Neutrophil (primary cell): ENCODE measurements around the gene TEC.

Experiments used
- H3K27ac ChIP-seq: fragments of 200-600 bp; sonication (generic); 2 replicates; pipeline ENCODE4 v1.5.1; 2016; ENCODE audit warnings: mild to moderate bottlenecking, moderate library complexity
- H3K27me3 ChIP-seq: fragments of 200-600 bp; sonication (generic); 2 replicates; pipeline ENCODE4 v1.6.0; 2016; ENCODE audit warnings: mild to moderate bottlenecking
- H3K36me3 ChIP-seq: fragments of 200-600 bp; sonication (generic); 2 replicates; pipeline ENCODE4 v1.5.1; 2017
- H3K4me1 ChIP-seq, 2 experiments: fragments of 200-600 bp in 1 of 2; sonication (generic) in 1 of 2; 1 replicate in 1 of 2; 2 replicates in 1 of 2; pipeline versions ENCODE4 v1.5.1 to v1.6.1; 2013 to 2016; ENCODE audit warnings: low read depth in 1 of 2, low read length in 1 of 2, mild to moderate bottlenecking in 1 of 2, moderate library complexity in 1 of 2; ENCODE audit not compliant: control insufficient read depth in 1 of 2, insufficient read depth in 1 of 2
- H3K4me3 ChIP-seq, 2 experiments: fragments of 200-600 bp in 1 of 2; sonication (generic) in 1 of 2; 1 replicate in 1 of 2; 2 replicates in 1 of 2; pipeline ENCODE4 v1.5.1; 2013 to 2016; ENCODE audit warnings: low read depth in 1 of 2, low read length in 1 of 2, mild to moderate bottlenecking in 1 of 2, moderate library complexity in 1 of 2
- H3K9me3 ChIP-seq: fragments of 200-600 bp; sonication (generic); 2 replicates; pipeline ENCODE4 v1.5.1; 2016
- CTCF ChIP-seq: fragments of 200-600 bp; sonication (generic); IDR thresholded peaks from 2 replicates; pipeline ENCODE4 v1.5.1; 2016; ENCODE audit warnings: antibody characterized with exemption

TEC gene

GRCh38 chr4:48139691-48140090 lies 129.9 kb downstream of the TEC start:
- H3K27ac ChIP-seq, result no peak overlapping the region
- H3K9me3 ChIP-seq, result no peaks in the 10 kb centered on the region
- H3K4me3 ChIP-seq, result no peak overlapping the region
- TF ChIP-seq CTCF, result no peak
- H3K36me3 ChIP-seq, result peaks cover 70% of the 10 kb centered on the region
- no peaks in the 10 kb centered on the region for H3K27me3 ChIP-seq
- H3K4me1 ChIP-seq, result no peaks in the 10 kb centered on the region

DNA sequence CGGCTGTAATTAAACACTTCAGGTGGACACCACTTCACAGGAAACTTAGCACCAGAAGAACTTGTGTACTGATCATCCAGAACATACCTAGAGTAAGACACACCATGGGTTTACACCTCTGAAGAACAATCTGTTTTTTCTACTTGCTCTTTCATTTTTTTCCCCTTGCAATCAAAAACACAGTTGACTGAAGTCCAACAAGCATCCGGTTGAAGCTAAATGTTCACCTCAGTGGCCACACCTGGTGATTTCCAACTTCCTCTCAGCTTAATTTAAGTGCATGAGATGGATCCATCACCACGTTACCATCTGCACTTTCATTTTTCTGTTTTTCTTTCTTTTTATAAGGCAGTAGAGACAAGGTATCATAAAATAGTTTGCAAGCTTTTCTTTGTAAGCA lies 130.7 kb downstream of the TEC start:
- no peaks in the 10 kb centered on the region for H3K9me3 ChIP-seq
- H3K4me1 ChIP-seq, result no peaks in the 10 kb centered on the region
- H3K27me3 ChIP-seq, result no peaks in the 10 kb centered on the region
- TF ChIP-seq CTCF, result no peak
- H3K27ac ChIP-seq, result no peak overlapping the region
- H3K4me3 ChIP-seq, result no peak overlapping the region
- peaks cover 71% of the 10 kb centered on the region for H3K36me3 ChIP-seq

DNA sequence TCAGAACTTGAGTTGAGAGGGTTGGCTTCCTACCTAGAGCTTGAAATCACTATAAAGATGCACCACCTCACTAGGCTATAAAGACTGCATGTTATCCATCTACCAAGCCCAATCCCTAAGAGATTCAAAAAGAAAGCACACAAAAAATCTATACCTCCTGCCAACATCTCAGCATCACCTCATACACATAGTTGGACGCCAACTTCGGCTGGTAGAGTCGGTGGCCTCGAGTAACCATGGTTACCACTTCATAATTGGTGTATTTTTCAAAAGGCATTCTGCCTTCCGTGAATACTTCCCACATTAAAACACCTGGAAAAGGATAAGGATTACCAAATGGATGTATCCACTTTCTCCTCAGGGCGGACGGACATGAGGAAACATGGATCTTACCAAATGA lies 131.1 kb downstream of the TEC start:
- TF ChIP-seq CTCF, result no peak
- Histone ChIP-seq H3K27me3 (no peaks in the 10 kb centered on the region), H3K4me3 (no peak overlapping the region), H3K36me3 (peaks cover 67% of the 10 kb centered on the region), H3K27ac (no peak overlapping the region), H3K9me3 (no peaks in the 10 kb centered on the region), H3K4me1 (no peaks in the 10 kb centered on the region)

DNA sequence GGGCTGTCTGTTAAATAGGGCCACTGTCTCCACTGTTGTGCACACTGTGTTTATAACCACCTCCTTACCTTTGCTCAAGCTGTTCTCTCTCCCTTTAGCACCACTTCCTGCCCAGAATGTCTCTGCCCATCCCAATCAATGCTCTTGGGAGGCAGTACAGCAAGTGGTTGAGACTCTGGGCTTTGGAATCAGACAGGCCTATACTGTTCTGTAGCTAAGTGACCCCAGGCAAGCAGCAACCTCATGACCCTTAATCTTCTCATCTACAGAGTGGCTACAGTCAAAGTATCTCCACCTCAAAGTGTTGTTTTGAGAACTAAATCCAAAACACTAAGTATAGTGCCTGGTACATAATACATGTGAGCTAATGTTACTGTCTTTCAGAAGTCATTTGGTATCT lies 131.8 kb downstream of the TEC start:
- no peak overlapping the region for H3K4me3 ChIP-seq
- no peaks in the 10 kb centered on the region for H3K9me3 ChIP-seq
- H3K27ac ChIP-seq, result no peak overlapping the region
- H3K36me3 ChIP-seq, result peaks cover 61% of the 10 kb centered on the region
- H3K4me1 ChIP-seq, result no peaks in the 10 kb centered on the region
- no peaks in the 10 kb centered on the region for H3K27me3 ChIP-seq
- no peak for TF ChIP-seq CTCF

DNA sequence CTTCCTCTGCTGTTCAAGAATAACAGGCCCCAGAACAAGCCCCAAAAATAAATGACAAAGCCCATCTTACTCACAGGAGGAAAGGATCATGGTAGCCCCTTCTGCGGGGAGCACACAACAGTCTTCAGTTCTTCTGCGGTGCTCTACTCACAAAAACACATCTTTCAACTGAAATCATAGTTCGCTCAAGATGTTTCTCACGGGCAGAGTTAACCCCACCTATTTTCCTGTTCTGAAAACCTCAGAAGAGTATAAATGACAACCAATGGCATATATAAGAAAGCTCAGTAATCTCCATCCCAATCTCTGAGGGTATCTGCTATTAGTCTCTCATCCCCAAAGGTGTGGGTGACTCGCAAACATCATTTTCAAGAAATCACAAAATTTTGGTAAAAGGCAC lies 135.6 kb downstream of the TEC start, which contains the start of gene TXK:
TXK (minus strand) TSS at position 170 of the 400 bp plus-strand sequence; CDS start at position 90, 80 bp downstream.
- no peak within 1 kb of the TSS for H3K4me3 ChIP-seq

More for the DNA sequence above, 135.6 kb downstream of the TEC start, which contains the start of gene TXK:
- H3K27me3 ChIP-seq, result no peaks in the 10 kb centered on the region
- peaks cover 50% of the 10 kb centered on the region for H3K36me3 ChIP-seq
- H3K27ac ChIP-seq, result no peak within 1 kb of the TSS
- TF ChIP-seq CTCF, result no peak
- H3K4me1 ChIP-seq, result no peaks in the 10 kb centered on the region
- no peaks in the 10 kb centered on the region for H3K9me3 ChIP-seq
